DMS 273 treated with DMSO at 0.1 percent for 48 hours (cell line): ENCODE data around the gene RABGGTB.
"Not testable (repeated sequence)": the region's sequence is repeated elsewhere in the genome, so short reads cannot be mapped to it uniquely, and the experiment has no call there.

ENCODE experiments used
- DNase-seq: peaks from one replicate; lab custom pipeline; 2025; lab: John Stamatoyannopoulos, UW

Gene RABGGTB

DNA sequence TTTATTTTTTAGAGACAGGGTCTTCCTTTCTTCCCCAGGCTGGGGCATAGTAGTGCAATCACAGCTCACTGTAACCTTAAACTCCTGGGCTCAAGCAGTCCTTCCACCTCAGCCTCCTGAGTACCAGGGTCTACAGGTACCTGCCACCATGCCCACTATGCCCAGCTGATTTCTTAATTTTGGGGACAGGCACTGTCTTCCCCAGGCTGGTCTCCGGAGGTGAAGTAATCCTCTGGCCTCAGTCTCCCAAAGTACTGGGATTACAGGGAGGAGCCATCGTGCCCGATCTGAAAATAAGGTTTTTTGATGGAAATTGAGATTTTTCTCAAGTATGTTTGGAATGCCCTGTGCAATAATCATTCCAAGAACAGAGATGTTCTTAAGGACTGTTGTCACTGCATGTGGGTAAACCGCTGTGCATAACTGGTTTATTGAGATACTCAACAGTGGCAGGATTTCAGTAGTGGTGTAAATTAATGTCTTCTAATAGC lies 9.7 kb downstream of the RABGGTB start:
- DNase-seq, result no peak

DNA sequence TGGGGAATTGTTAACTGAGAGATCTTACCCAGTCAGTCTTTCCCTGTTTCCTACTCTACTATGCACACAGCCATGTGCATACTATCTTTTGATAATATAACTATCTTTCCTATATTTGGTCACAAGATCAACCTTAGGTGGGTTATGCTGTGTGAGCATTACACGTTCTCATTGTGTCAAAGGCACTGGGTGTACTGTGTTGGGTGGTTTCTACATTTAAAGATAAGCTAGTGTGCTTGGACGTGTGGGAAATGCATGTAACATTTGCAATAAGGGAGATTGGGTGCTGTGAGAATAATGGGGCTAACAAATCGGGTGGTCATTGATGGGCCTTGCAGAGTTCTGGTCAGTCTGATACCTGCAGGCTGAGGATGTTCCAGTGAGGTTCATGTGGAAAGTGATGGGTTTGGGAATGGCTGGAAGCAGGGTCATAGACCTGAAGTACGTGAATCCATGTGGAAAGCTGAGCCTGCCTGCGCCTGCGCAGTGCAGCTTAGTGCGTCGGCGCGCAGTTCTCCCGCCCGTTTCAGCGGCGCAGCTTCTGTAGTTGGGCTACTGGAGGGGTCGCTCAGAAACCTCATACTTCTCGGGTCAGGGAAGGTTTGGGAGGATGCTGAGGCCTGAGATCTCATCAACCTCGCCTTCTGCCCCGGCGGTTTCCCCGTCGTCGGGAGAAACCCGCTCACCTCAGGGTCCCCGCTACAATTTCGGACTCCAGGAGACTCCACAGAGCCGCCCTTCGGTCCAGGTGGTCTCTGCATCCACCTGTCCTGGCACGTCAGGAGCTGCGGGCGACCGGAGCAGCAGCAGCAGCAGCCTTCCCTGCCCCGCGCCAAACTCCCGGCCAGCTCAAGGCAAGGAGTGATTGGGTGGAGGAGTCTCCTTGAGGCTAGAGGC lies 10.6 kb downstream of the RABGGTB start, which contains the start of gene MSH4:
MSH4 (plus strand) TSS at position 507 of the 897 bp plus-strand sequence; CDS start at position 611, 104 bp downstream.
- DNase-seq, result peak; percentile 52

DNA sequence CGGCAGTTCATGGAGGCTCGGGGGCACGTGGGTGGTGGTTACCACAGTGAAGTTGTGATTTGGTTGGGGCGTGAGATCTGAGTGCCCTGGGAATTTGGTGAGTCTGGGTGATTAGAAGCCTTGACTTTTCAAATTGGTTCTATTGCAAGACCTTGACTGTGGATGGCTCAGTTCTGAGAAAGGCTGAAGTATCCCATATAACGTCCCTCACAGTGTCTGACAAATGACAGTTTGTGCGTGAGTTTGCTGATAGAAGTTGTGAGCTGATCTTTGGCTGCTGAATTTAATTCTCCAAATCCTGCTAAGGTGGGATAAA lies 11.2 kb downstream of the RABGGTB start:
- no peak for DNase-seq

DNA sequence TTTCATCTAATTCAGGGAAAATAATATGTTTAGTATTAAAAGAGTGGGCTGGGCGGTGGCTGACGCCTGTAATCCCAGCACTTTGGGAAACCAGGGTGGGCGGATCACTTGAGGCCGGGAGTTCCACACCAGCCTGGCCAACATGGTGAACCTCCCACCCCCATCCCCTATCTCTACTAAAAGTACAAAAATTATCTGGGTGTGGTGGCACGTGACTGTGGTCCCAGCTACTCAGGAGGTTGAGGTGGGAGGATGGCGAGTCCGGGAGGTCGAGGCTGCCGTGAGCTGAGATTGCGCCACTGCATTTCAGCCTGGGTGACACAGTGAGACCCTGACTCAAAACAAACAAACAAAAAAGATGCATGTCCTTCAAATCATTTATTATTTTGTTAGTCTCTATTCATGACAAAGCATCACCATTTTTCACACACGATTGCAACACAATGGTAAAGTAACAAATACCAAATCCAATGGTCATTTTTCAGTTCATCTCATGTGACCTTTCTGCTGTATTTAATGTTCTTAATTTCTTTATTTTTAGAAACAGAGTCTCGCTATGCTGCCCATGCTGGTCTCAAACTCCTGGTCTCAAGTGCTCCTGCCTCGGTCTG lies 11.7 kb downstream of the RABGGTB start:
- no peak for DNase-seq

DNA sequence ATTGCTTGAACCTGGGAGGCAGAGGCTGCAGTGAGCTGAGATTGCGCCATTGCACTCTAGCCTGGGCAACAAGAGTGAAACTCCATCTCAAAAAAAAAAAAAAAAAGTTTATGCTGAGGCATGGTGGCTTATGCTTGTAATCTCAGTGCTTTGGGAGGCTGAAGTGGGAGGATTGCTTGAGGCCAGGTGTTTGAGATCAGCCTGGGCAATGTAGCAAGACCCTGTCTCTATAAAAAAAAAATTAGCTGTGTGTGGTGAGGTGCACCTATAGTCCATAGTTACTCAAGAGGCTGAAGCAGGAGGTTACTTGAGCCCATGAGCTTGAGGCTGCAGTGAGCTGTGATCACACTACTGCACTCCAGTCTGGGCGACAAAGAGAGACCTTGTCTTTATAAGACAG lies 15.4 kb downstream of the RABGGTB start:
- DNase-seq, result not testable (repeated sequence)

DNA sequence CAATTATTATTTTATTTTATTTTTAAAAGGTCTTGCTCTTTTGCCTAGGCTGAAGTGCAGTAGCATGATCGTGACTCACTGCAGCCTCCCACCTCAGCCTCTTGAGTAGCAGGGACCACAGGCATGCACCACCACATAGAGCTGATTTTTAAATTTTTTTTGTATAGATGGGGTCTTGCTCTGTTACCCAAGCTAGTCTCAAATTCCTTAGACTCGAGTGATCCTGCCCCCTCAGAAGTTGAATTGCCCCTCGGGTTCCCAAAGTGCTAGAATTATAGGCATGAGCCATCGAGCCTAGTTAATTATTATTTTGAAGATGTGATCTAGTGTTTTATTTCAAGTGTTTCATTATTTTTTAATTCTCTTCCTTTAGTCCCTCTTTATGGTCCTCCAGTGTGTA lies 22.9 kb downstream of the RABGGTB start:
- DNase-seq, result no peak

DNA sequence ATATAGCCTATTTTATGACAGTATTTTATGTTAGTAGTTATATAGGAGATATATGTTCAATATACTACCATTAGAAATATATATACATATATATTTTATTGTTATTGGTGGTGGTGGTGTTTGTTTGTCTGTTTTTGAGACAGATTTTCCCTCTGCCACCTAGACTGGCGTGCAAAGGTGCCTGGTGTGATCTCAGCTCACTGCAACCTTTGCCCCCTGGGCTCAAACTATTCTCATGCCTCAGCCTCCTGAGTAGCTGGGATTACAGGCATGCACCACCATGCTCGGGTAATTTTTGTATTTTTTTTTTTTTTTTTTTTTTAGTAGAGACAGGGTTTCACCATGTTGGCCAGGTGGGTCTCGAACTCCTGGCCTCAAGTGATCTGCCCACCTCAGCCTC lies 24.1 kb downstream of the RABGGTB start:
- DNase-seq, result not testable (repeated sequence)

DNA sequence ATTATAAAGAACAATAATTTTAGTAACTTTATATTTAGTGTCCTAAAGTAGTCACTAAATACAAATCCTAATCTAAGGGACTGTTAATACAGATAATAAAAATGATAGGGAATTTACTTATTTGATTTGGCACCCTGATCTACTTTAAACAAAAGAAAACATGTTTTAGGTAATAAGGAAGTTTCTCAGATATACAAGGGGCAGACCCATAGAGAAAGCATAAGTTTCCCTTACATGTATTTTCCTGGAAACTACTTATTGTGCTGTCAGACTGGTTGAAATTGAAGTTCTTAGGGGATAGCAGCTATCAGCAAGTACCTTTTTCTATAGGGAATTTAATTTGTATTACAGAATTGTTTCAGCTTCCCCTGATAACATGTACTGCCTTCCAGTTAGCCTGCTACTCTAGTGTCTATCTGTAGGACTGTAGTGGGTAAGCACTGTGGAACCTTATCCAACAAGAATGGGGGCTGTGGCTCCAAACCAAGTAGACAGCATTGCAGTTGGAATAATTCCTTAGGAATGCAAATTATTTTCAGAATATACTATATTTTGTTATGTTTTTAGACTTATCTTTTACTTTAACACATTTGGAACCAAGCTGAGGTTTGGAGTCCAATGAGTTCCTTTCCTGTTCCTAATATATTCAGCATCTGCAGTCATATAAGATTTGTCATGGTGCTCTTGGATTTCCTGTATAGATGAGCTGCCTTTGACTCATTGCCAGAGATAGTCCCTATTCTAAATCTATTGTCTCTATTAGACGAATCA lies 25.3 kb downstream of the RABGGTB start:
- DNase-seq, result no peak

DNA sequence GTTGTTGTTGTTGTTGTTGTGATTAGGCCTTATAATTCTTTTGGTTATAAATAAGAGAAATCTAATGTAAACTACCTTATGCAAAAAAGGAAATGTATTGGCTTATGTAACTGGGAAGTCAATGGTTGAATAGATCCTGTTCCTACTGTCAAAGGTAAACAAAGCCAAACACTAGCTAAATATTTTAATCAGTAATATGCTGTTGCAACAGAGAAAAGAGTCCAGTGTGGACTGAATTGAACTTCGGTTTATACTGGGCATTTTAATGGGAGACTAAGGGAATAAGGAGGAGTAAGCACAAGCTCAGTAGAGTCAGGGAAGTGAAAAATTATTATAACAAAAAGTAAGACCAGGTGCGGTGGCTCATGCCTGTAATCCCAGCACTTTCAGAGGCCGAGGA lies 26.0 kb downstream of the RABGGTB start:
- DNase-seq, result no peak

DNA sequence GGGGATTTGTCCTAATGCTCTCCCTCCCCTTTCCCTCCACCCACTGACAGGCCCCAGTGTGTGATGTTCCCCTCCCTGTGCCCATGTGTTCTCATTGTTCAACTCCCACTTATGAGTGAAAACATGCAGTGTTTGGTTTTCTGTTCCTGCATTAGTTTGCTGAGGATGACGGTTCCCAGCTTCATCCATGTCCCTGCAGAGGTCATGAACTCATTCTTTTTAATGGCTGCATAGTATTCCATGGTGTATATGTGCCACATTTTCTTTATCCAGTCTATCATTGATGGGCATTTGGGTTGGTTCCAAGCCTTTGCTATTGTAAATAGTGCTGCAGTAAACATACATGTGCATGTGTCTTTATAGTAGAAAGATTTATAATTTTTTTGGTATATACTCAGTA lies 37.5 kb downstream of the RABGGTB start:
- not testable (repeated sequence) for DNase-seq

DNA sequence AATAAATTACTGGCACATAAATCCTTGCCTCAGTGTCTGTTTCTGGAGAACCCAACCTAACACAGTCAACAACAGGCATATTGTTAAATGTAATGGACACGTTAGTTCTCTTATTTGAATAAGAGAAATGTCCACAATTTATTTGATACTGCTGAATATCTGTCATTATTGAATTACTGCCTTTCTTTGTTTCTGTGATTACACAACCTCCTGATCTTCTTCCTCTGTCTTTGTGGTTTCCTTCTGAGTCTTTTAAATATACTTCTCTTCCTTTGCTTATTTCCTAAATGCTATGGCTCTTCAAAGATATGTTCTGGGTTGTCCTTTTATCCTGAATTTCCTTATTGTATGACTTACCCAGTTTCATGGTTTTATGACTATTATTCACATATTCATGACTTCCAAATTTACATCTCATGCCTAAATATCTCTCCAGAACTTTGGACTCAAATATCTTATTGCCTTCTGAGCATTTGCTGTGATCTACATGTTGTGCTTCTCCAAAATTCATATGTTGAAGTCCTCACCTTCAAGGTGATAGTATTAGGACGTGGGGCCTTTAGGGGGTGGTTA lies 50.6 kb downstream of the RABGGTB start:
- DNase-seq, result no peak

DNA sequence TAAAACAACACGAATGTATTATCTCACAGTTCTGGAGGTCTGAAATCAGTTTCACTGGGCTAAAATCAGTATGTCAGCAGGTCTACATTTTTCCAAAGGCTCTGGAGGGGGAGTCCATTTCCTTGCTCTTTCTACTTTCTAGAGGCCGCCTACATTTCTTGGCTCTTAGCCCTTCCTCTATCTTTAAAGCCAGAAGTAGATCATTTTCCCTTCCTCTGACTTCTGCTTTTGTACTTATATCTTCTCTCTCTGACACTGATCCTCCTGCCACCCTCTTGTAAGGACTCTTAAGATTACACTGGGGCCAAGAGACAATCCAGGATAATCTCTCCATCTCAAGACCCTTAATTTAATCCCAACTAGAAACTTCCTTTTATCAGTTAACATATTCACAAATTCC lies 52.0 kb downstream of the RABGGTB start:
- no peak for DNase-seq

DNA sequence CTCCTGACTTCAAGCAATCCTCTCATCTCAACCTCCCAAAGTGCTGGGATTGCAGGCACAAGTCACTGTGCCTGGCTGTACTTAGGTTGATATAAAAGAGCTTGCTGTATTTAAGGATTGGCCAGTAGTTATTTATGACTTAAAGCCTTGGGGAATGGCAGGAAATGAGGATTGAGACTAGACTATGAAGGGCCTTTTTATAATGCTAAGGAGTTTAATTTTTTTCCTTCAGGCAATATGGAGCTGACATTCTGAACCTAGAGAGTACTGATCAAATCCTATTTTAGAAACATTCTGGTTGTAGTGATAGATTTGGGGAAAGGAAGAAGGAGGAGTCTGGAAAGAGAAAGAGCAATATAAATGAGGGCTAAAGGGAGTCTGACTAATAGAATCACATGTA lies 55.4 kb downstream of the RABGGTB start:
- DNase-seq, result no peak
